Esophagus squamous epithelium (tissue), 5 donors: ENCODE measurements around the gene SH3PXD2A. TPM values are rescaled to one million over a fixed set of nuclear protein-coding genes. Genes with fewer than 3 reads are reported as not detected.
"Not testable (repeated sequence)": the region's sequence is repeated elsewhere in the genome, so short reads cannot be mapped to it uniquely, and the experiment has no call there.

Source experiments
- DNase-seq: peaks from one replicate; lab custom pipeline; 2025; lab: John Stamatoyannopoulos, UW
- H3K27ac ChIP-seq, 4 donors: fragments of 200-600 bp; sonication (generic); one replicate each; pipeline ENCODE4 v1.5.1; 2016 to 2019; ENCODE audit warnings: mild to moderate bottlenecking in 1 of 4
- H3K27me3 ChIP-seq, 4 donors: fragments of 200-600 bp; sonication (generic); 1 replicate in 3 of 4; 2 replicates in 1 of 4; pipeline versions ENCODE4 v1.5.1 to v1.6.0; 2017 to 2021; ENCODE audit warnings: antibody characterized with exemption in 1 of 4
- H3K36me3 ChIP-seq, 3 donors: fragments of 200-600 bp; sonication (generic); one replicate each; pipeline ENCODE4 v1.5.1; 2016 to 2019
- H3K4me1 ChIP-seq, 3 donors: fragments of 200-600 bp; sonication (generic); one replicate each; pipeline ENCODE4 v1.5.1; 2017 to 2019
- H3K4me3 ChIP-seq, 4 donors: fragments of 200-600 bp; sonication (generic); 1 replicate in 3 of 4; 2 replicates in 1 of 4; pipeline ENCODE4 v1.5.1; 2016 to 2019; ENCODE audit warnings: mild to moderate bottlenecking in 2 of 4, moderate library complexity in 1 of 4
- H3K9me3 ChIP-seq, 3 donors: fragments of 200-600 bp; sonication (generic); one replicate each; pipeline ENCODE4 v1.5.1; 2016 to 2019
- POLR2A ChIP-seq, 4 donors: fragments of 450-650 bp; IDR thresholded peaks; one replicate each; pipeline ENCODE4 v1.6.1; 2017; ENCODE audit warnings: antibody characterized with exemption in 4 of 4, mild to moderate bottlenecking in 4 of 4, moderate library complexity in 3 of 4
- WGBS, 2 donors: methylation state at CpG; one replicate each; pipeline ENCODE4 v1.1.5; 2018; 5-methylcytosine and 5-hydroxymethylcytosine counted together
- intact Hi-C: fragments of 100-400 bp; cut with DNase I; formaldehyde crosslinking; loops from one replicate; pipeline ENCODE4 v1.15.0; 2022
- total RNA-seq, 4 donors: library from RNA; depleted of rRNA; stranded (reverse); fragments of >200 nt; gene quantifications; one replicate each; pipeline ENCODE4 v1.1.0, GENCODE V29; 2016
- TF ChIP-seq, protein P1 (sequence below), 6 experiments: fragments of 450-650 bp in 4 of 6; fragments of 200-600 bp in 2 of 6; sonication (generic) in 2 of 6; IDR thresholded peaks; one replicate each; pipeline ENCODE4 v1.5.1; 2016 to 2019; ENCODE audit warnings: antibody characterized with exemption in 6 of 6, mild to moderate bottlenecking in 4 of 6, moderate library complexity in 4 of 6
- donor health status: DM: yes; HTN: yes; CAD: no.

SH3PXD2A gene
- total RNA-seq, 4 donors from 2014 or later = 25.1 to 57.8 (median 42.7) TPM

DNA sequence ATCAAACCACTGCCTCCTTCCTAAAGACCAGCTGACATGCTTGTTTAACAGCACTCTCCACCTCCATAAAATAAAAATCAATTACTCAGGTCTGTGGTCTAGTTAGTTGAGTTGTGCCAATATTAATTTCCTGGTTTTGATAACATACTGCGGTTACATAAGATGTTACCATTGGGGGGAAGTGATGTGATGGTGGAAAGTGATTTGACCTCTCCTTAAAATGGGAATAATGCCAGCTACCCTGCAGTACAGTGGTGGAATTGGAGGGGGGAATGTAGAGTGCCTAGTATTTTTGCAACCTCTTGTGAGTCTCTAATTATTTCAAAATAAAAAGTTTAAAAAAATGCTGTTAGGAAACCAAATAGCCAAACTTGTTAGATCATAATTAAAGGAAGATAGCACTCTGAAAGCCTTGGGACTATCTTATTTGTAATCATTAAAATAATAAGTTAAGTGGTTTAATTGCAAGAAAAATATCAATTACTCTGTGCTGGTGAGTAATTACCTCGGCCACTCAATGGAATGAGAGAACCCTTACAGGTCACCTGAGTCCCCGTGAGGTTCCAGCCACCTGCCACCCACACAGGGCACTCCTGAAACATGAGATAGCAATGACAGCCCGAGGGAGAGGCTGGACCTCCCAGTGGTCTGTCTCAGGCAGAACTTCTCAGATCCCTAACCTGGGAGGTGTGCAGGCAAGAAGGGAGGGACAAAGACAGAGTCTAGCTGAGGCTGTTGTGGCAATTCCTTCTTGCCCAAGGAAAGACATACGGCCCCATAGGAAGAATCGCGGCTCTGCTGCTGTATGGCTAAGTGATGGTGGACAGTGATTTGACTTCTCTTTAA is 94.1 kb downstream of the SH3PXD2A start:
- intact Hi-C loops = no loop called here
- H3K4me3 ChIP-seq = no peak overlapping the region
- no peaks in the 10 kb centered on the region for H3K9me3 ChIP-seq
- TF ChIP-seq, protein P1, sequence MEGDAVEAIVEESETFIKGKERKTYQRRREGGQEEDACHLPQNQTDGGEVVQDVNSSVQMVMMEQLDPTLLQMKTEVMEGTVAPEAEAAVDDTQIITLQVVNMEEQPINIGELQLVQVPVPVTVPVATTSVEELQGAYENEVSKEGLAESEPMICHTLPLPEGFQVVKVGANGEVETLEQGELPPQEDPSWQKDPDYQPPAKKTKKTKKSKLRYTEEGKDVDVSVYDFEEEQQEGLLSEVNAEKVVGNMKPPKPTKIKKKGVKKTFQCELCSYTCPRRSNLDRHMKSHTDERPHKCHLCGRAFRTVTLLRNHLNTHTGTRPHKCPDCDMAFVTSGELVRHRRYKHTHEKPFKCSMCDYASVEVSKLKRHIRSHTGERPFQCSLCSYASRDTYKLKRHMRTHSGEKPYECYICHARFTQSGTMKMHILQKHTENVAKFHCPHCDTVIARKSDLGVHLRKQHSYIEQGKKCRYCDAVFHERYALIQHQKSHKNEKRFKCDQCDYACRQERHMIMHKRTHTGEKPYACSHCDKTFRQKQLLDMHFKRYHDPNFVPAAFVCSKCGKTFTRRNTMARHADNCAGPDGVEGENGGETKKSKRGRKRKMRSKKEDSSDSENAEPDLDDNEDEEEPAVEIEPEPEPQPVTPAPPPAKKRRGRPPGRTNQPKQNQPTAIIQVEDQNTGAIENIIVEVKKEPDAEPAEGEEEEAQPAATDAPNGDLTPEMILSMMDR (IDR thresholded peaks at IDR 0.05) = no peak
- TF ChIP-seq POLR2A (IDR thresholded peaks at IDR 0.05) = no peak
- H3K36me3 ChIP-seq = peaks cover 0 to 28% (median 8%) of the 10 kb centered on the region in 3 donors
- DNase-seq = no peak
- no peaks in the 10 kb centered on the region for H3K27me3 ChIP-seq
- WGBS, 2 donors = 57 to 66% methylated on average over 7 of the region's 7 CpGs
- peaks cover 46 to 99% (median 70%) of the 10 kb centered on the region in 3 donors for H3K4me1 ChIP-seq
- H3K27ac ChIP-seq = peak overlapping the region in 3 of 4 donors; percentile 27 to 79 (median 37)

DNA sequence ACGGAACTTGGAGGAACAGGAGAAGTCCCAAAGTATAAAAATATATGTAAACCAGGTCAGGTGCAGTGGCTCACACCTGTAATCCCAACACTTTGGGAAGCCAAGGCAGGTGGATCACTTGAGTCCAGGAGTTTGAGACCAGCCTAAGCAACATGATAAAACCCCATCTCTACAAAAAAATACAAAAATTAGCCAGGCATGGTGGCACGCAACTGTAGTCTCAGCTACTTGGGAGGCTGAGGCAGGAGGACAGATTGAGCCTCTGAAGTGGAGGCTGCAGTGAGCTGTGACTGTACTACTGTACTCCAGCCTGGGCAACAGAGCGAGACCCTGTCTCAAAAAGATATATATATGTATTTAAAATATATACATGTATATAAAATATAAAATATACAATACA is 95.1 kb downstream of the SH3PXD2A start:
- peak overlapping the region; percentile 77 to 91 (median 84) for H3K27ac ChIP-seq
- WGBS, 2 donors = 86 to 92% methylated on average over 3 of the region's 3 CpGs

DNA sequence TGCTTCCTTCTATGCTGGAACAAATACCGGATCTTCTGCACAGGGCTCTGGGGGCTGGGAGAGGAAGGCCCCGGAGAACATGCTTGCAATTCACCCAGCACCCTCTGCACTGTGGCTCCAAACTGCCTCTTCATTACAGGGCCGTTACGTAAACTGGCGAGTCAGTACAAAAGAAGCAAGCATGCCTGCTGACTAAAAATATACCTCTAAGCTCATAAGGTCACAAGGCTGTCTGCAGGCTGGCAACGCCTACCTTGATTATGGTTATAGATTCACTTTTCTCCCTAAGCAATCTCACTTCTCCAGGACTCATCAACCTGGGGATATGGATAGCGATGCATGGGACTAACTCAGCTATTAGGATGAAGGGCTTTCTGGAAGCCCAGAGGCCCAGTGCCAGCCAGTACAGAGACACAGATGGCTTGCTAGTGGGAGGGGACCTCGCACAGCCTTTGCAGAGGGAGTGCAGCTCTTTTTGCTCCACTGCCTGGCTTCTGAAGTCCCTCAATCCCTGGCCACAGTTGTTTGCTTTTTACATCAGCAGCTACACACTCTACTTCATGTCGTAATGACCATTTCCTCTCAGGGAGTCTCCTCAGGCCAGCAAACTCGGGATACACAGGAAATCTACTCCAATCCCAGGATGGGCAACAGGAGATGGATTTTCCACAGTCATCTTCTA is 96.1 kb downstream of the SH3PXD2A start:
- Histone ChIP-seq H3K27me3 (no peaks in the 10 kb centered on the region), H3K36me3 (peaks cover 0 to 17% (median 0%) of the 10 kb centered on the region in 3 donors), H3K4me1 (peaks cover 36 to 88% (median 68%) of the 10 kb centered on the region in 3 donors), H3K27ac (peak overlapping the region; percentile 77 to 91 (median 84)), H3K4me3 (no peak overlapping the region), H3K9me3 (no peaks in the 10 kb centered on the region)
- TF ChIP-seq POLR2A (IDR thresholded peaks at IDR 0.05) = no peak
- TF ChIP-seq, protein P1 (IDR thresholded peaks at IDR 0.05) = peak in 1 of 6 experiments; percentile 17
- 14 to 18% methylated on average over 8 to 10 of the region's 10 CpGs for WGBS, 2 donors
- intact Hi-C loops = no loop called here
- no peak for DNase-seq

More for the DNA sequence above, 95.1 kb downstream of the SH3PXD2A start:
- Histone ChIP-seq H3K4me1 (peaks cover 36 to 98% (median 72%) of the 10 kb centered on the region in 3 donors), H3K36me3 (peaks cover 0 to 18% (median 0%) of the 10 kb centered on the region in 3 donors)
- H3K27me3 ChIP-seq, intact Hi-C loops, DNase-seq, H3K4me3 ChIP-seq, H3K9me3 ChIP-seq: not testable (repeated sequence)

DNA sequence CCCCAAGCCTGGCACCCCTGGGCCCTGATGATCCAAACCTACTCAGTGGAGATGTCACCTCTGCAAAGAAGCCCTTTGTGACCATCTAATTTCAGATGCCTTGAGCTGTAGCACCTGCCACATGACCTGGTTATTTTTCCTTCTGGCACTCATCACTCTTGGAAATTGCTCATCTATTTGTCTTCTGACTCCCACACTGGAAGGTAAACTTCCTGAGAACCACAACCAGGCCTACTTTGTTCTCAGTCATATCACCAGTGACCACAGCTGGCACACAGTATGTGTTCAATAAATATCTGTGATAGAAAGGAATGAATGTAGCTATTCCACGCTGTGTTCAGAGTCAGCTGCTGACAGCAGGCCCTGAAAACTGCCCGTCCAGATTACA is 97.1 kb downstream of the SH3PXD2A start:
- DNase-seq = no peak
- Histone ChIP-seq H3K4me1 (peaks cover 33 to 79% (median 58%) of the 10 kb centered on the region in 3 donors), H3K27me3 (no peaks in the 10 kb centered on the region), H3K36me3 (peaks cover 0 to 12% (median 0%) of the 10 kb centered on the region in 3 donors), H3K4me3 (no peak overlapping the region), H3K9me3 (no peaks in the 10 kb centered on the region), H3K27ac (peak overlapping the region; percentile 77 to 91 (median 84))
- no peak for TF ChIP-seq POLR2A (IDR thresholded peaks at IDR 0.05)
- TF ChIP-seq, protein P1 (IDR thresholded peaks at IDR 0.05) = no peak
- WGBS, 2 donors = 26 to 31% methylated on average over 2 of the region's 2 CpGs
- intact Hi-C loops = no loop called here

DNA sequence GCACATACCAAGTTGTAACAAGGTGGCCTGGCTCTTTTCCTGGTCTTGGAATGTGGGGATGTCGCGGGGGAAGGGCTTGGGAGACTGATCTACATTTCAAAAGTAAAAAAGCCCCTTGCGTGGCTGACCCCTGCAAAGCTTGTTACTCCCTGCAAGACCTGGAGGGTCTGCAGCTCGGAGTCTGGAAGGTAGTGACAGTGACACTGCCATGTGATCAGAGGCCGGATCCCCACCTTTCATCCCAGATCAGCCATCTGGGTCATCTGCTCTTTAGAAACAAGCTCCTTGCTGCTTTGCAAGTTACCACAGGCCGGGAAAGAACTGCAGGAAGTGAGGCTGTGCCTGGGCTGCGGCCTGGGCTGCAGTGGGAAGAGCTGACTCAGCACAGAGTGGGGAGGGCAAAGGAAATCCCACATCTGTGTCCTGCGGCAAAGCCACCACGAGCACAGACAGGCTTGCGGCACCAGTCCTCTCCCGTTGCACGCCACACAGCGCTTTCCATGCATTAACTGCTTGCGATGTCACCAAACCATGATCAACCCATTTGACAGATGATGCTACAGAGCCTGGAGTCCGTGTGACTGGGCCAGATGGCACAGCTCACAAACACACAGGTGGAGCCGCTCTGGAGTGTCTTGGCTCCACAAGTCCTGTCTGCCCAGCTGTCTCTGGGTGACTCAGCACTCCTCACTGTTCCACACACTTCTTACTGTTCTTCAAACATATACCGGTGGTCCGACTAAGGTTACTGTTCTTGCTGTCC is 97.7 kb downstream of the SH3PXD2A start:
- Histone ChIP-seq H3K9me3 (no peaks in the 10 kb centered on the region), H3K4me1 (peaks cover 33 to 73% (median 52%) of the 10 kb centered on the region in 3 donors), H3K4me3 (no peak overlapping the region), H3K27me3 (no peaks in the 10 kb centered on the region), H3K36me3 (peaks cover 0 to 15% (median 0%) of the 10 kb centered on the region in 3 donors), H3K27ac (peak overlapping the region; percentile 77 to 91 (median 84))
- DNase-seq = no peak
- WGBS, 2 donors = 32 to 35% methylated on average over 8 to 17 of the region's 18 CpGs
- TF ChIP-seq, protein P1 (IDR thresholded peaks at IDR 0.05) = no peak
- TF ChIP-seq POLR2A (IDR thresholded peaks at IDR 0.05) = no peak
- intact Hi-C loops = no loop called here
